ENCODE data around the gene OXLD1.

Gene OXLD1

GRCh38 chr17:81662002-81662401 is 4.4 kb downstream of the OXLD1 start:
- H3K79me1 ChIP-seq (ENCODE audit: low read length) = peaks cover 9% of the 10 kb centered on the region
- WGBS (ENCODE audit: extremely low coverage, insufficient coverage, low lambda C conversion rate) = no CpG with 5 or more reads among the region's 4 CpGs
- no peak overlapping the region for H3K4ac ChIP-seq (ENCODE audit: low read depth, low read length)
- no peak overlapping the region for H3K27ac ChIP-seq (ENCODE audit: low read depth, low read length)
- H3K23ac ChIP-seq (ENCODE audit: low read length) = no peak overlapping the region
- H3K4me3 ChIP-seq (ENCODE audit: low read length) = no peak overlapping the region
- no peak overlapping the region for H3K9ac ChIP-seq (ENCODE audit: low read length)
- no peaks in the 10 kb centered on the region for H3K36me3 ChIP-seq (ENCODE audit: control insufficient read depth, insufficient read depth, low read length)
- no peak overlapping the region for H3K56ac ChIP-seq (ENCODE audit: low read length)
- H2BK5ac ChIP-seq (ENCODE audit: low read length) = no peak overlapping the region
- H3K4me1 ChIP-seq (ENCODE audit: control insufficient read depth, low read depth, low read length) = peaks cover 4% of the 10 kb centered on the region
- H4K8ac ChIP-seq (ENCODE audit: low read depth, low read length) = no peak overlapping the region
- no peak overlapping the region for H3K4me2 ChIP-seq (ENCODE audit: low read length)
- H3K27me3 ChIP-seq (ENCODE audit: insufficient read depth, low read length, poor library complexity) = no peaks in the 10 kb centered on the region
- no peak overlapping the region for H2BK120ac ChIP-seq (ENCODE audit: low read depth, low read length)
- no peak overlapping the region for H4K5ac ChIP-seq (ENCODE audit: low read length)
- H3K18ac ChIP-seq (ENCODE audit: low read length) = no peak overlapping the region
- H2BK15ac ChIP-seq (replicated peaks; ENCODE audit: low read depth) = no peak overlapping the region
- DNase-seq = no peak
- H2AK5ac ChIP-seq (ENCODE audit: low read length) = no peak overlapping the region
- peaks cover 6% of the 10 kb centered on the region for H3K79me2 ChIP-seq (ENCODE audit: control insufficient read depth, insufficient read depth, low read length)

GRCh38 chr17:81660441-81660840 is 6.0 kb downstream of the OXLD1 start:
- no peaks in the 10 kb centered on the region for H3K27me3 ChIP-seq (ENCODE audit: insufficient read depth, low read length, poor library complexity)
- H3K36me3 ChIP-seq (ENCODE audit: control insufficient read depth, insufficient read depth, low read length) = no peaks in the 10 kb centered on the region
- H3K18ac ChIP-seq (ENCODE audit: low read length) = no peak overlapping the region
- DNase-seq = no peak
- H2AK5ac ChIP-seq (ENCODE audit: low read length) = no peak overlapping the region
- H3K79me2 ChIP-seq (ENCODE audit: control insufficient read depth, insufficient read depth, low read length) = no peaks in the 10 kb centered on the region
- no peak overlapping the region for H3K56ac ChIP-seq (ENCODE audit: low read length)
- peaks cover 2% of the 10 kb centered on the region for H3K79me1 ChIP-seq (ENCODE audit: low read length)
- no peak overlapping the region for H2BK120ac ChIP-seq (ENCODE audit: low read depth, low read length)
- no peak overlapping the region for H4K8ac ChIP-seq (ENCODE audit: low read depth, low read length)
- H4K5ac ChIP-seq (ENCODE audit: low read length) = no peak overlapping the region
- H2BK5ac ChIP-seq (ENCODE audit: low read length) = no peak overlapping the region
- H3K23ac ChIP-seq (ENCODE audit: low read length) = no peak overlapping the region
- no peak overlapping the region for H2BK15ac ChIP-seq (replicated peaks; ENCODE audit: low read depth)
- H3K9ac ChIP-seq (ENCODE audit: low read length) = no peak overlapping the region
- no peak overlapping the region for H3K4me2 ChIP-seq (ENCODE audit: low read length)
- peaks cover 1% of the 10 kb centered on the region for H3K4me1 ChIP-seq (ENCODE audit: control insufficient read depth, low read depth, low read length)
- no CpG with 5 or more reads among the region's 9 CpGs for WGBS (ENCODE audit: extremely low coverage, insufficient coverage, low lambda C conversion rate)
- no peak overlapping the region for H3K27ac ChIP-seq (ENCODE audit: low read depth, low read length)
- H3K4me3 ChIP-seq (ENCODE audit: low read length) = no peak overlapping the region
- H3K4ac ChIP-seq (ENCODE audit: low read depth, low read length) = no peak overlapping the region

GRCh38 chr17:81659038-81659437 is 7.4 kb downstream of the OXLD1 start:
- no peaks in the 10 kb centered on the region for H3K79me1 ChIP-seq (ENCODE audit: low read length)
- H3K18ac ChIP-seq (ENCODE audit: low read length) = no peak overlapping the region
- no peak overlapping the region for H3K9ac ChIP-seq (ENCODE audit: low read length)
- no peak overlapping the region for H3K56ac ChIP-seq (ENCODE audit: low read length)
- no peak overlapping the region for H2BK5ac ChIP-seq (ENCODE audit: low read length)
- H3K4ac ChIP-seq (ENCODE audit: low read depth, low read length) = no peak overlapping the region
- DNase-seq = no peak
- no peaks in the 10 kb centered on the region for H3K36me3 ChIP-seq (ENCODE audit: control insufficient read depth, insufficient read depth, low read length)
- H3K79me2 ChIP-seq (ENCODE audit: control insufficient read depth, insufficient read depth, low read length) = no peaks in the 10 kb centered on the region
- H2AK5ac ChIP-seq (ENCODE audit: low read length) = no peak overlapping the region
- H3K27ac ChIP-seq (ENCODE audit: low read depth, low read length) = no peak overlapping the region
- H3K27me3 ChIP-seq (ENCODE audit: insufficient read depth, low read length, poor library complexity) = no peaks in the 10 kb centered on the region
- H2BK15ac ChIP-seq (replicated peaks; ENCODE audit: low read depth) = no peak overlapping the region
- no peak overlapping the region for H2BK120ac ChIP-seq (ENCODE audit: low read depth, low read length)
- H3K4me2 ChIP-seq (ENCODE audit: low read length) = no peak overlapping the region
- no peak overlapping the region for H4K8ac ChIP-seq (ENCODE audit: low read depth, low read length)
- no peak overlapping the region for H3K23ac ChIP-seq (ENCODE audit: low read length)
- no peak overlapping the region for H3K4me3 ChIP-seq (ENCODE audit: low read length)
- no CpG with 5 or more reads among the region's 5 CpGs for WGBS (ENCODE audit: extremely low coverage, insufficient coverage, low lambda C conversion rate)
- H4K5ac ChIP-seq (ENCODE audit: low read length) = no peak overlapping the region
- H3K4me1 ChIP-seq (ENCODE audit: control insufficient read depth, low read depth, low read length) = no peaks in the 10 kb centered on the region

- Histone ChIP-seq H3K79me2 (ENCODE audit: control insufficient read depth, insufficient read depth, low read length) (no peaks in the 10 kb centered on the region), H3K4ac (ENCODE audit: low read depth, low read length) (no peak overlapping the region), H3K4me1 (ENCODE audit: control insufficient read depth, low read depth, low read length) (peaks cover 4% of the 10 kb centered on the region), H3K79me1 (ENCODE audit: low read length) (no peaks in the 10 kb centered on the region), H2BK120ac (ENCODE audit: low read depth, low read length) (no peak overlapping the region), H3K36me3 (ENCODE audit: control insufficient read depth, insufficient read depth, low read length) (no peaks in the 10 kb centered on the region), H2BK5ac (ENCODE audit: low read length) (no peak overlapping the region), H3K18ac (ENCODE audit: low read length) (no peak overlapping the region), H4K8ac (ENCODE audit: low read depth, low read length) (no peak overlapping the region), H3K27me3 (ENCODE audit: insufficient read depth, low read length, poor library complexity) (no peaks in the 10 kb centered on the region), H3K9ac (ENCODE audit: low read length) (no peak overlapping the region), H4K5ac (ENCODE audit: low read length) (no peak overlapping the region), H2BK15ac (replicated peaks; ENCODE audit: low read depth) (no peak overlapping the region), H2AK5ac (ENCODE audit: low read length) (no peak overlapping the region), H3K23ac (ENCODE audit: low read length) (no peak overlapping the region), H3K4me3 (ENCODE audit: low read length) (no peak overlapping the region), H3K56ac (ENCODE audit: low read length) (no peak overlapping the region), H3K27ac (ENCODE audit: low read depth, low read length) (no peak overlapping the region), H3K4me2 (ENCODE audit: low read length) (no peak overlapping the region)
- no peak for DNase-seq
- WGBS (ENCODE audit: extremely low coverage, insufficient coverage, low lambda C conversion rate) = no CpG with 5 or more reads among the region's 4 CpGs
These were observed 9.6 kb downstream of the OXLD1 start for GRCh38 chr17:81656835-81657234.

- Histone ChIP-seq H2BK5ac (ENCODE audit: low read length) (no peak within 1 kb of the TSS), H3K4me1 (ENCODE audit: control insufficient read depth, low read depth, low read length) (peaks cover 4% of the 10 kb centered on the region), H3K18ac (ENCODE audit: low read length) (no peak within 1 kb of the TSS), H3K36me3 (ENCODE audit: control insufficient read depth, insufficient read depth, low read length) (no peaks in the 10 kb centered on the region), H3K9ac (ENCODE audit: low read length) (no peak within 1 kb of the TSS), H3K27ac (ENCODE audit: low read depth, low read length) (no peak within 1 kb of the TSS), H3K79me1 (ENCODE audit: low read length) (no peaks in the 10 kb centered on the region), H3K23ac (ENCODE audit: low read length) (no peak within 1 kb of the TSS), H3K56ac (ENCODE audit: low read length) (no peak within 1 kb of the TSS), H3K4ac (ENCODE audit: low read depth, low read length) (no peak within 1 kb of the TSS), H2BK120ac (ENCODE audit: low read depth, low read length) (no peak within 1 kb of the TSS), H3K79me2 (ENCODE audit: control insufficient read depth, insufficient read depth, low read length) (no peaks in the 10 kb centered on the region), H3K4me2 (ENCODE audit: low read length) (no peak within 1 kb of the TSS), H4K5ac (ENCODE audit: low read length) (no peak within 1 kb of the TSS), H2AK5ac (ENCODE audit: low read length) (no peak within 1 kb of the TSS), H4K8ac (ENCODE audit: low read depth, low read length) (no peak within 1 kb of the TSS), H3K4me3 (ENCODE audit: low read length) (no peak within 1 kb of the TSS), H3K27me3 (ENCODE audit: insufficient read depth, low read length, poor library complexity) (no peaks in the 10 kb centered on the region), H2BK15ac (replicated peaks; ENCODE audit: low read depth) (no peak within 1 kb of the TSS)
- no CpG with 5 or more reads among the region's 15 CpGs for WGBS (ENCODE audit: extremely low coverage, insufficient coverage, low lambda C conversion rate)
- no peak for DNase-seq
These were observed 10.2 kb downstream of the OXLD1 start, which contains the start of gene PDE6G for GRCh38 chr17:81656118-81656743. Gene PDE6G (minus strand): TSS chr17:81656542. CDS start chr17:81653305, 3,237 bp downstream.

Measured in mesendoderm (in vitro differentiated cells).